Sigmoid colon (tissue), 7 donors: ENCODE data around the gene CFAP91. TPM values are rescaled to one million over a fixed set of nuclear protein-coding genes. Genes with fewer than 3 reads are reported as not detected.
A peak's percentile ranks its signal among the peaks of the same experiment; 100 is the strongest.

Source experiments
- DNase-seq: peaks from one replicate; pipeline ENCODE4 v3.0.0-alpha.2; 2019
- H3K27ac ChIP-seq, 4 donors: fragments of 200-600 bp; sonication (generic); one replicate each; pipeline ENCODE4 v1.5.1; 2016 to 2019; ENCODE audit warnings: mild to moderate bottlenecking in 1 of 4
- H3K27me3 ChIP-seq, 3 donors: fragments of 200-600 bp; sonication (generic); one replicate each; pipeline ENCODE4 v1.5.1; 2019; ENCODE audit warnings: mild to moderate bottlenecking in 1 of 3
- H3K36me3 ChIP-seq, 4 donors: fragments of 200-600 bp; sonication (generic); one replicate each; pipeline ENCODE4 v1.5.1; 2016 to 2019
- H3K4me1 ChIP-seq, 4 donors: fragments of 200-600 bp; sonication (generic); one replicate each; pipeline ENCODE4 v1.5.1; 2017 to 2019
- H3K4me3 ChIP-seq, 4 donors: fragments of 200-600 bp; sonication (generic); one replicate each; pipeline ENCODE4 v1.5.1; 2017 to 2019; ENCODE audit warnings: mild to moderate bottlenecking in 2 of 4, moderate library complexity in 1 of 4
- H3K9me3 ChIP-seq, 4 donors: fragments of 200-600 bp in 3 of 4; sonication (generic) in 3 of 4; one replicate each; pipeline versions ENCODE4 v1.5.1 to v1.6.1; 2013 to 2019
- CTCF ChIP-seq, 4 experiments: fragments of 450-650 bp in 3 of 4; fragments of 200-600 bp in 1 of 4; IDR thresholded peaks; one replicate each; pipeline ENCODE4 v1.5.1; 2016 to 2019; ENCODE audit warnings: antibody characterized with exemption in 4 of 4, mild to moderate bottlenecking in 3 of 4, moderate library complexity in 2 of 4
- EP300 ChIP-seq, 4 donors: sonication (generic); formaldehyde crosslinking; IDR thresholded peaks; one replicate each; pipeline ENCODE4 v1.6.1; 2017; ENCODE audit warnings: antibody characterized with exemption in 4 of 4
- POLR2A ChIP-seq, 2 donors: fragments of 450-650 bp; IDR thresholded peaks; one replicate each; pipeline ENCODE4 v1.6.1; 2016; ENCODE audit warnings: antibody characterized with exemption in 2 of 2, mild to moderate bottlenecking in 2 of 2, moderate library complexity in 2 of 2
- POLR2AphosphoS5 ChIP-seq, 4 donors: sonication (generic); formaldehyde crosslinking; IDR thresholded peaks; one replicate each; pipeline ENCODE4 v1.6.1; 2017; ENCODE audit warnings: antibody characterized with exemption in 4 of 4
- WGBS, 2 donors: extraction: QIAGEN DNeasy Blood & Tissue Kit; methylation state at CpG; one replicate each; pipeline ENCODE4 v1.1.7; 2013; 5-methylcytosine and 5-hydroxymethylcytosine counted together
- intact Hi-C: fragments of 100-400 bp; cut with DNase I; formaldehyde crosslinking; loops from one replicate; pipeline ENCODE4 v1.15.1; 2023
- polyA plus RNA-seq, 3 donors: library from polyadenylated mRNA; stranded (reverse); fragments of 200-250 nt; gene quantifications; one replicate each; pipeline ENCODE4 v1.2.3, GENCODE V29; 2013
- total RNA-seq, 4 donors: library from RNA; depleted of rRNA; stranded (reverse); fragments of >200 nt; gene quantifications; one replicate each; pipeline ENCODE4 v1.1.0, GENCODE V29; 2016
- donor health status: healthy with polysubstance abuse.
- donor health status: Bipolar disorder and iron deficiency.
- donor health status: healthy.

Gene CFAP91
- total RNA-seq (10 to 100 TPM in 2 of 4 donors, 1 to 10 TPM in 2; 1.4 to 11.8 (median 8.8) TPM), polyA plus RNA-seq (1 to 10 TPM in 1 of 3 donors, under 1 TPM in 2; 0.39 to 1.2 (median 0.92) TPM)

- intact Hi-C loops: loop anchor here (10.0 kb wide), 2 partner anchors 392 to 852 kb away; partner anchors contain the start of gene GSK3B
- TF ChIP-seq POLR2AphosphoS5 (IDR thresholded peaks at IDR 0.05) (peak in 3 of 4 donors; percentile 5 to 74 (median 36)), CTCF (IDR thresholded peaks at IDR 0.05) (no peak)
- 7 to 12% methylated on average over 59 of the region's 59 CpGs for WGBS, 2 donors
- Histone ChIP-seq H3K27me3 (no peaks in the 10 kb centered on the region), H3K27ac (peak within 1 kb of the TSS; percentile 47 to 71 (median 56)), H3K4me3 (peak within 1 kb of the TSS; percentile 49 to 64 (median 58)), H3K9me3 (no peaks in the 10 kb centered on the region), H3K4me1 (peaks cover 0 to 17% (median 13%) of the 10 kb centered on the region in 4 donors), H3K36me3 (no peaks in the 10 kb centered on the region)
- DNase-seq: peak; percentile 99
These were observed at the start of gene CFAP91 for GRCh38 chr3:119702530-119703527. Gene CFAP91 (plus strand): TSS chr3:119703022. CDS start chr3:119703099, 77 bp downstream.

- Histone ChIP-seq H3K27ac (peak overlapping the region in 3 of 4 donors; percentile 11 to 32 (median 12)), H3K27me3 (no peaks in the 10 kb centered on the region), H3K36me3 (peaks cover 0 to 45% (median 2%) of the 10 kb centered on the region in 4 donors), H3K4me1 (peaks cover 0 to 88% (median 58%) of the 10 kb centered on the region in 4 donors), H3K9me3 (no peaks in the 10 kb centered on the region), H3K4me3 (no peak overlapping the region)
- intact Hi-C loops: no loop called here
- 28 to 41% methylated on average over 2 of the region's 2 CpGs for WGBS, 2 donors
- TF ChIP-seq EP300 (IDR thresholded peaks at IDR 0.05): no peak
- no peak for TF ChIP-seq POLR2A (IDR thresholded peaks at IDR 0.05)
- TF ChIP-seq POLR2AphosphoS5 (IDR thresholded peaks at IDR 0.05): no peak
- no peak for TF ChIP-seq CTCF (IDR thresholded peaks at IDR 0.05)
- DNase-seq: no peak
These were observed 48.9 kb upstream of the CFAP91 start for GRCh38 chr3:119653876-119654275.

- intact Hi-C loops: no loop called here
- WGBS, 2 donors: 65 to 92% methylated on average over 4 of the region's 4 CpGs
- H3K36me3 ChIP-seq: peaks cover 0 to 24% (median 2%) of the 10 kb centered on the region in 4 donors
- TF ChIP-seq CTCF (IDR thresholded peaks at IDR 0.05) (no peak), POLR2AphosphoS5 (IDR thresholded peaks at IDR 0.05) (peak in 1 of 4 donors; percentile 7), EP300 (IDR thresholded peaks at IDR 0.05) (no peak)
- peaks cover 0 to 70% (median 57%) of the 10 kb centered on the region in 4 donors for H3K4me1 ChIP-seq
- no peaks in the 10 kb centered on the region for H3K9me3 ChIP-seq
- peak overlapping the region in 3 of 4 donors; percentile 88 to 91 (median 90) for H3K27ac ChIP-seq
- H3K27me3 ChIP-seq: no peaks in the 10 kb centered on the region
- peak overlapping the region; percentile 46 to 64 (median 54) for H3K4me3 ChIP-seq
- no peak for DNase-seq
These were observed 44.7 kb upstream of the CFAP91 start for GRCh38 chr3:119657887-119658702.

GRCh38 chr3:119658994-119659393 lies 43.8 kb upstream of the CFAP91 start:
- Histone ChIP-seq H3K27me3 (no peaks in the 10 kb centered on the region), H3K27ac (peak overlapping the region; percentile 79 to 91 (median 89)), H3K9me3 (no peaks in the 10 kb centered on the region), H3K4me3 (peak overlapping the region; percentile 46 to 64 (median 54)), H3K4me1 (peaks cover 0 to 72% (median 62%) of the 10 kb centered on the region in 4 donors), H3K36me3 (peaks cover 0 to 19% (median under 1%) of the 10 kb centered on the region in 4 donors)
- WGBS, 2 donors: 94 to 97% methylated on average over 2 of the region's 2 CpGs
- intact Hi-C loops: no loop called here
- peak in 1 of 4 donors; percentile 11 for TF ChIP-seq POLR2AphosphoS5 (IDR thresholded peaks at IDR 0.05)
- TF ChIP-seq CTCF (IDR thresholded peaks at IDR 0.05): no peak
- TF ChIP-seq EP300 (IDR thresholded peaks at IDR 0.05): no peak
- no peak for TF ChIP-seq POLR2A (IDR thresholded peaks at IDR 0.05)
- no peak for DNase-seq
